ENCODE data around the gene SUPT6H. TPM values are rescaled to one million over a fixed set of nuclear protein-coding genes. Genes with fewer than 3 reads are reported as not detected.

SUPT6H gene
- total and polyA plus RNA-seq, 2 of the 8 experiments (the other 6 are each of a cell fraction or from before 2014, with no cell fraction given), result 32.0 to 59.9 TPM

- H3K23me2 ChIP-seq (ENCODE audit: low read depth, low read length), result peaks cover 23% of the 10 kb centered on the region
- H3K9me3 ChIP-seq (ENCODE audit: insufficient read depth in 2 of 2, low read depth in 1 of 2, low read length in 1 of 2), result no peaks in the 10 kb centered on the region
- no peak overlapping the region for H2BK20ac ChIP-seq (ENCODE audit: low read length)
- peak overlapping the region; percentile 93 for H2AK5ac ChIP-seq (ENCODE audit: low read depth, low read length)
- no peak overlapping the region for H2AFZ ChIP-seq (ENCODE audit: low read length)
- 57% methylated on average over 5 of the region's 5 CpGs; no CpG with 5 or more reads in 1 of the 2 experiments for WGBS, 2 experiments (ENCODE audit: extremely low coverage in 1 of 2, insufficient coverage in 1 of 2, insufficient read length in 1 of 2, insufficient replicate concordance in 2 of 2, low coverage in 1 of 2, low lambda C conversion rate in 2 of 2, missing lambda C conversion rate in 1 of 2)
- no peak overlapping the region for H3K4ac ChIP-seq (replicated peaks; ENCODE audit: insufficient read length, low read depth, low read length)
- peak in 1 of 2 experiments; percentile 72 for DNase-seq (ENCODE audit: low read depth in 1 of 2, low spot score in 2 of 2)
- H2BK5ac ChIP-seq (ENCODE audit: low read depth, low read length), result peak overlapping the region; percentile 99
- no peaks in the 10 kb centered on the region for H3K27me3 ChIP-seq (replicated peaks in 1 of 4; ENCODE audit: control insufficient read depth in 3 of 4, extremely low read depth in 1 of 4, insufficient read depth in 3 of 4, low read length in 3 of 4)
- H3K18ac ChIP-seq (ENCODE audit: extremely low read depth, low read length), result peak overlapping the region; percentile 76; the same call in 1 of the 2 replicates
- H2BK15ac ChIP-seq (ENCODE audit: low read length), result peak overlapping the region; percentile 31; the same call in 1 of the 2 replicates
- no peak overlapping the region for H3K23ac ChIP-seq (ENCODE audit: insufficient read length)
- H4K8ac ChIP-seq (ENCODE audit: extremely low read depth, insufficient read depth, low read length), result peak overlapping the region; percentile 58; the same call in 1 of the 2 replicates
- FAIRE-seq, result no peak
- H3K4me3 ChIP-seq (ENCODE audit: extremely low read depth in 1 of 4, insufficient read depth in 2 of 4, low read depth in 3 of 4, low read length in 4 of 4), result peak overlapping the region in 3 of 4 experiments; percentile 97 to 99 (median 98); a peak in 6 of 8 replicates
- H4K5ac ChIP-seq (ENCODE audit: insufficient read length, low read depth, low read length), result no peak overlapping the region
- H3K9ac ChIP-seq (replicated peaks in 1 of 4; ENCODE audit: extremely low read depth in 1 of 4, low read depth in 3 of 4, low read length in 3 of 4), result peak overlapping the region in 2 of 4 experiments; percentile 48 to 98; a peak in 4 of 7 replicates
- H3K79me1 ChIP-seq (ENCODE audit: low read depth, low read length), result peaks cover 14% of the 10 kb centered on the region
- H2BK120ac ChIP-seq (replicated peaks; ENCODE audit: low read depth, low read length), result no peak overlapping the region
- ChIA-PET CTCF (ENCODE audit: partially characterized antibody) (interaction anchor here (0.9 to 11.7 kb wide), 7 partner anchors 16 to 163 kb away, joined by 3 to 316 read pairs (median 3); partner anchors contain the start of genes FLOT2, NEK8, RPL23A and TLCD1), POLR2A (ENCODE audit: partially characterized antibody) (interaction anchor here (0.8 to 15.3 kb wide), 15 partner anchors 8 to 166 kb away, joined by 3 to 813 read pairs (median 5); partner anchors contain the start of genes FLOT2, NEK8, PROCA1 and RAB34)
- peaks cover 30 to 34% of the 10 kb centered on the region in 2 experiments for H4K20me1 ChIP-seq (replicated peaks in 1 of 2; ENCODE audit: control insufficient read depth in 1 of 2, insufficient read depth in 2 of 2, low read length in 2 of 2)
- H2BK12ac ChIP-seq (ENCODE audit: low read depth, low read length), result peak overlapping the region; percentile 52; the same call in 1 of the 2 replicates
- no peak overlapping the region for H4K91ac ChIP-seq (replicated peaks; ENCODE audit: insufficient read length, low read length)
- H3K36me3 ChIP-seq (ENCODE audit: control insufficient read depth in 2 of 4, insufficient read depth in 4 of 4, low read length in 3 of 4), result peaks cover 30 to 49% (median 33%) of the 10 kb centered on the region in 4 experiments
- peaks cover 19 to 44% of the 10 kb centered on the region in 2 experiments for H3K79me2 ChIP-seq (ENCODE audit: control insufficient read depth in 1 of 2, insufficient read depth in 2 of 2, low read length in 2 of 2)
- peak overlapping the region; percentile 98 for H3K27ac ChIP-seq (ENCODE audit: low read depth, low read length)
- H3K14ac ChIP-seq (ENCODE audit: insufficient read length), result no peak overlapping the region
- no peak overlapping the region for H3K56ac ChIP-seq (replicated peaks; ENCODE audit: insufficient read length, low read depth, low read length)
- peak overlapping the region; percentile 92 to 93 for H3K4me2 ChIP-seq (ENCODE audit: insufficient read depth in 1 of 2, low read depth in 2 of 2, low read length in 2 of 2)
- peaks cover 0 to 30% (median 25%) of the 10 kb centered on the region in 4 experiments; a peak in 6 of 7 replicates for H3K4me1 ChIP-seq (replicated peaks in 1 of 4; ENCODE audit: control insufficient read depth in 3 of 4, insufficient read depth in 4 of 4, low read length in 3 of 4)
- no peak for TF ChIP-seq RAD21 (IDR thresholded peaks at IDR 0.05 in 1 of 2, conservative IDR thresholded peaks at IDR 0.05 in 1 of 2; ENCODE audit: low read depth in 2 of 2, low read length in 2 of 2)
- no peak for TF ChIP-seq YY1 (IDR thresholded peaks at IDR 0.05; ENCODE audit: low read depth, low read length)
- no peak for TF ChIP-seq FOSL1 (IDR thresholded peaks at IDR 0.05; ENCODE audit: insufficient read depth, low read depth, low read length)
- TF ChIP-seq POLR2AphosphoS5 (IDR thresholded peaks at IDR 0.05; ENCODE audit: low read depth, low read length), result peak; percentile 65; the same call in 1 of the 2 replicates
- TF ChIP-seq CBX5 (IDR thresholded peaks at IDR 0.05; ENCODE audit: low read depth, low read length), result no peak
- no peak; a peak in 1 of 4 replicates for TF ChIP-seq SIN3A (conservative IDR thresholded peaks at IDR 0.05 in 1 of 2, IDR thresholded peaks at IDR 0.05 in 1 of 2; ENCODE audit: low read depth in 1 of 2, low read length in 2 of 2)
- TF ChIP-seq SP1 (IDR thresholded peaks at IDR 0.05; ENCODE audit: low read depth, low read length), result no peak
- TF ChIP-seq CTBP2 (IDR thresholded peaks at IDR 0.05; ENCODE audit: borderline replicate concordance, insufficient read depth, insufficient read length, low read length), result no peak
- TF ChIP-seq GTF2F1 (IDR thresholded peaks at IDR 0.05; ENCODE audit: borderline replicate concordance, low read depth, low read length), result 0 out of 2 replicates have a peak, but pooled peaks have one; percentile 19
- TF ChIP-seq NRF1 (IDR thresholded peaks at IDR 0.05; ENCODE audit: low read depth, low read length), result no peak
- peak in 1 of 2 experiments; percentile 63; a peak in 2 of 3 replicates for TF ChIP-seq POLR2A (IDR thresholded peaks at IDR 0.05; ENCODE audit: control extremely low read depth in 1 of 2, low read depth in 2 of 2, low read length in 2 of 2)
- peak; percentile 75 for TF ChIP-seq ASH2L (IDR thresholded peaks at IDR 0.05; ENCODE audit: low read length)
- peak; percentile 51; the same call in 1 of the 2 replicates for TF ChIP-seq TAF1 (IDR thresholded peaks at IDR 0.05; ENCODE audit: low read depth, low read length)
Observed at GRCh38 chr17:28746611-28747050, 84.6 kb downstream of the SUPT6H start.

Measured in H1 (cell line).